GM23338 (cell line): ENCODE results near the gene IGFBP5. TPM values are rescaled to one million over a fixed set of nuclear protein-coding genes. Genes with fewer than 3 reads are reported as not detected.

ENCODE experiments used
- ATAC-seq: fragments of 200-7000 bp; cut with Tn5 transposase; 3 replicates; pipeline ENCODE4 v1.9.1; 2020
- DNase-seq: peaks from one replicate; pipeline ENCODE4 v3.0.0-alpha.2; 2015; ENCODE audit warnings: low spot score
- H2AFZ ChIP-seq: fragments of 200-600 bp; sonication (generic); 2 replicates; pipeline ENCODE4 v1.8.0; 2016; ENCODE audit warnings: antibody characterized with exemption, mild to moderate bottlenecking, moderate library complexity
- H3F3A ChIP-seq: fragments of 200-600 bp; sonication (generic); replicated peaks from 2 replicates; pipeline ENCODE4 v1.8.0; 2017; ENCODE audit warnings: antibody characterized with exemption, mixed run types, low read depth
- H3K27ac ChIP-seq: fragments of 200-600 bp; sonication (generic); 2 replicates; pipeline ENCODE4 v1.6.1; 2016; ENCODE audit warnings: low read depth
- H3K27me3 ChIP-seq: fragments of 200-600 bp; sonication (generic); 2 replicates; pipeline ENCODE4 v1.8.0; 2016; ENCODE audit warnings: mild to moderate bottlenecking, mixed run types, moderate library complexity; ENCODE audit not compliant: insufficient read depth
- H3K36me3 ChIP-seq: fragments of 200-600 bp; sonication (generic); 2 replicates; pipeline ENCODE4 v1.8.0; 2016; ENCODE audit warnings: mild to moderate bottlenecking; ENCODE audit not compliant: insufficient read depth
- H3K4me1 ChIP-seq: fragments of 200-600 bp; sonication (generic); 2 replicates; pipeline ENCODE4 v1.8.0; 2016; ENCODE audit warnings: mild to moderate bottlenecking, moderate library complexity; ENCODE audit not compliant: insufficient read depth
- H3K4me2 ChIP-seq: fragments of 200-600 bp; sonication (generic); 2 replicates; pipeline ENCODE4 v1.7.1; 2017; ENCODE audit warnings: mixed run types
- H3K4me3 ChIP-seq: fragments of 200-600 bp; sonication (generic); 2 replicates; pipeline ENCODE4 v1.6.1; 2016; ENCODE audit warnings: mixed run types
- H3K79me2 ChIP-seq: fragments of 200-600 bp; sonication (generic); replicated peaks from 2 replicates; pipeline ENCODE4 v1.8.0; 2017; ENCODE audit warnings: mild to moderate bottlenecking; ENCODE audit not compliant: insufficient read depth
- H3K9me2 ChIP-seq: fragments of 200-600 bp; sonication (generic); 2 replicates; pipeline ENCODE4 v1.8.0; 2017; ENCODE audit not compliant: insufficient read depth
- H4K20me1 ChIP-seq: fragments of 200-600 bp; sonication (generic); replicated peaks from 2 replicates; pipeline ENCODE4 v1.8.0; 2017; ENCODE audit warnings: mild to moderate bottlenecking; ENCODE audit not compliant: insufficient read depth
- H3K27ac Mint-ChIP-seq: 2 replicates; pipeline ENCODE4 v1.8.0; 2020; ENCODE audit warnings: inconsistent platforms, mild to moderate bottlenecking, moderate library complexity, mixed read lengths
- H3K27me3 Mint-ChIP-seq: 3 replicates; pipeline ENCODE4 v1.8.0; 2022; ENCODE audit warnings: low read depth, mild to moderate bottlenecking, moderate library complexity, mixed read lengths, inconsistent platforms; ENCODE audit not compliant: insufficient read depth, poor library complexity
- H3K36me3 Mint-ChIP-seq: 3 replicates; pipeline ENCODE4 v1.8.0; 2021; ENCODE audit warnings: low read depth, mild to moderate bottlenecking, inconsistent platforms, moderate library complexity, mixed read lengths
- H3K4me1 Mint-ChIP-seq: 3 replicates; pipeline ENCODE4 v1.8.0; 2020; ENCODE audit warnings: mild to moderate bottlenecking, inconsistent platforms, mixed read lengths
- H3K4me3 Mint-ChIP-seq: 3 replicates; pipeline ENCODE4 v1.8.0; 2021; ENCODE audit warnings: moderate library complexity, mild to moderate bottlenecking, inconsistent platforms, mixed read lengths
- H3K9me3 Mint-ChIP-seq: 3 replicates; pipeline ENCODE4 v1.8.0; 2020; ENCODE audit warnings: moderate library complexity, mild to moderate bottlenecking, inconsistent platforms, mixed read lengths
- EZH2phosphoT487 ChIP-seq: fragments of 200-600 bp; sonication (generic); IDR thresholded peaks from one replicate; pipeline ENCODE4 v1.8.1; 2018; ENCODE audit warnings: antibody characterized with exemption; ENCODE audit not compliant: unreplicated experiment
- JUNB ChIP-seq: IDR thresholded peaks from one replicate; pipeline ENCODE4 v1.6.1; 2016; ENCODE audit warnings: antibody characterized with exemption; ENCODE audit not compliant: unreplicated experiment
- NANOG ChIP-seq: IDR thresholded peaks from 2 replicates; pipeline ENCODE4 v1.6.1; 2016; ENCODE audit warnings: antibody characterized with exemption, borderline replicate concordance
- POLR2AphosphoS5 ChIP-seq: IDR thresholded peaks from 2 replicates; pipeline ENCODE4 v1.6.1; 2016; ENCODE audit warnings: antibody characterized with exemption, low read depth
- STAT1 ChIP-seq: IDR thresholded peaks from one replicate; pipeline ENCODE4 v1.6.1; 2016; ENCODE audit warnings: antibody characterized with exemption; ENCODE audit not compliant: unreplicated experiment
- ZNF114 ChIP-seq: fragments of 250-450 bp; sonication (Bioruptor Pico); IDR thresholded peaks from 2 replicates; pipeline ENCODE4 v1.5.0; 2020; ENCODE audit warnings: mild to moderate bottlenecking, moderate library complexity
- polyA plus RNA-seq: library from polyadenylated mRNA; unstranded; fragments of >200 nt; fragmentation: Nextera tagmentation; extraction: Ambion mirVana; gene quantifications from 2 replicates; pipeline ENCODE4 v1.2.1, GENCODE V29; 2016
- total RNA-seq: library from RNA; depleted of rRNA; stranded (reverse); fragments of >200 nt; shearing (Covaris generic); gene quantifications from 2 replicates; pipeline ENCODE4 v1.2.3, GENCODE V29; 2014
- TF ChIP-seq, protein P1 (sequence below): IDR thresholded peaks from one replicate; pipeline ENCODE4 v1.6.1; 2018; ENCODE audit warnings: antibody characterized with exemption; ENCODE audit not compliant: unreplicated experiment
- TF ChIP-seq, protein P2 (sequence below): IDR thresholded peaks from 2 replicates; pipeline ENCODE4 v1.6.1; 2016; ENCODE audit warnings: antibody characterized with exemption
- TF ChIP-seq, protein P3 (sequence below), 2 experiments: fragments of 200-600 bp in 1 of 2; sonication (generic) in 1 of 2; conservative IDR thresholded peaks; 2 replicates each; pipeline versions ENCODE4 v1.5.1 to v1.6.1; 2016 to 2017; ENCODE audit warnings: antibody characterized with exemption in 2 of 2, low read depth in 2 of 2, mild to moderate bottlenecking in 2 of 2, moderate library complexity in 1 of 2

Gene IGFBP5
- total and polyA plus RNA-seq, 2 experiments from 2014 or later = 0.70 to 2.5 TPM

DNA sequence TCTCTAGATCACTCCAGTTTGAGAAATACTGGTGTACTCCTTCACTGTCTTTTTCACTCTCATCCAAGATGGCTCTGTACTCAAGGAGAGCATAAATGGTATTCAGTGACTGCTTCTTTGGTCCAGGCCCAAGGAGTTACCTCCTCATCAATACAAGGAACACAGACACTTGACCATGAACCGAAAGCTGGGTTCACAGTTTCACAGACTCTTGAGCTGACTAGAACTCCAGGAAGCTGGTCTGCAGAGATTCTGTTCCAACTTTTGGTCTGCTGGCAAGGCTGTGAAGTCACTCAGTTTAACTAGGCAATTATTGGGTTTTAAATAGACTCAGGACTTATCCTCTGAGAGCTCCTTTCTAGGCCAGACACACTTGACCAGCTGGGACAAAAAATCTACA, 7.4 kb upstream of the IGFBP5 start:
- Histone ChIP-seq H3K27ac (no peak overlapping the region), H4K20me1 (no peaks in the 10 kb centered on the region), H3K79me2 (no peaks in the 10 kb centered on the region), H3K9me2 (peaks cover 6% of the 10 kb centered on the region; the same call in 1 of the 2 replicates), H3K4me3 (no peak overlapping the region), H2AFZ (no peak overlapping the region), H3K36me3 (no peaks in the 10 kb centered on the region), H3F3A (no peaks in the 10 kb centered on the region), H3K4me1 (no peaks in the 10 kb centered on the region), H3K4me2 (no peak overlapping the region), H3K27me3 (no peaks in the 10 kb centered on the region)
- H3K27me3 Mint-ChIP-seq = no peaks in the 10 kb centered on the region
- TF ChIP-seq EZH2phosphoT487 (no peak), STAT1 (no peak), JUNB (no peak), NANOG (no peak), ZNF114 (CRISPR knock-in tag) (no peak)
- TF ChIP-seq, protein P1, sequence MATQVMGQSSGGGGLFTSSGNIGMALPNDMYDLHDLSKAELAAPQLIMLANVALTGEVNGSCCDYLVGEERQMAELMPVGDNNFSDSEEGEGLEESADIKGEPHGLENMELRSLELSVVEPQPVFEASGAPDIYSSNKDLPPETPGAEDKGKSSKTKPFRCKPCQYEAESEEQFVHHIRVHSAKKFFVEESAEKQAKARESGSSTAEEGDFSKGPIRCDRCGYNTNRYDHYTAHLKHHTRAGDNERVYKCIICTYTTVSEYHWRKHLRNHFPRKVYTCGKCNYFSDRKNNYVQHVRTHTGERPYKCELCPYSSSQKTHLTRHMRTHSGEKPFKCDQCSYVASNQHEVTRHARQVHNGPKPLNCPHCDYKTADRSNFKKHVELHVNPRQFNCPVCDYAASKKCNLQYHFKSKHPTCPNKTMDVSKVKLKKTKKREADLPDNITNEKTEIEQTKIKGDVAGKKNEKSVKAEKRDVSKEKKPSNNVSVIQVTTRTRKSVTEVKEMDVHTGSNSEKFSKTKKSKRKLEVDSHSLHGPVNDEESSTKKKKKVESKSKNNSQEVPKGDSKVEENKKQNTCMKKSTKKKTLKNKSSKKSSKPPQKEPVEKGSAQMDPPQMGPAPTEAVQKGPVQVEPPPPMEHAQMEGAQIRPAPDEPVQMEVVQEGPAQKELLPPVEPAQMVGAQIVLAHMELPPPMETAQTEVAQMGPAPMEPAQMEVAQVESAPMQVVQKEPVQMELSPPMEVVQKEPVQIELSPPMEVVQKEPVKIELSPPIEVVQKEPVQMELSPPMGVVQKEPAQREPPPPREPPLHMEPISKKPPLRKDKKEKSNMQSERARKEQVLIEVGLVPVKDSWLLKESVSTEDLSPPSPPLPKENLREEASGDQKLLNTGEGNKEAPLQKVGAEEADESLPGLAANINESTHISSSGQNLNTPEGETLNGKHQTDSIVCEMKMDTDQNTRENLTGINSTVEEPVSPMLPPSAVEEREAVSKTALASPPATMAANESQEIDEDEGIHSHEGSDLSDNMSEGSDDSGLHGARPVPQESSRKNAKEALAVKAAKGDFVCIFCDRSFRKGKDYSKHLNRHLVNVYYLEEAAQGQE = no peak
- TF ChIP-seq, protein P2, sequence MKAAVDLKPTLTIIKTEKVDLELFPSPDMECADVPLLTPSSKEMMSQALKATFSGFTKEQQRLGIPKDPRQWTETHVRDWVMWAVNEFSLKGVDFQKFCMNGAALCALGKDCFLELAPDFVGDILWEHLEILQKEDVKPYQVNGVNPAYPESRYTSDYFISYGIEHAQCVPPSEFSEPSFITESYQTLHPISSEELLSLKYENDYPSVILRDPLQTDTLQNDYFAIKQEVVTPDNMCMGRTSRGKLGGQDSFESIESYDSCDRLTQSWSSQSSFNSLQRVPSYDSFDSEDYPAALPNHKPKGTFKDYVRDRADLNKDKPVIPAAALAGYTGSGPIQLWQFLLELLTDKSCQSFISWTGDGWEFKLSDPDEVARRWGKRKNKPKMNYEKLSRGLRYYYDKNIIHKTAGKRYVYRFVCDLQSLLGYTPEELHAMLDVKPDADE = no peak
- TF ChIP-seq, protein P3, sequence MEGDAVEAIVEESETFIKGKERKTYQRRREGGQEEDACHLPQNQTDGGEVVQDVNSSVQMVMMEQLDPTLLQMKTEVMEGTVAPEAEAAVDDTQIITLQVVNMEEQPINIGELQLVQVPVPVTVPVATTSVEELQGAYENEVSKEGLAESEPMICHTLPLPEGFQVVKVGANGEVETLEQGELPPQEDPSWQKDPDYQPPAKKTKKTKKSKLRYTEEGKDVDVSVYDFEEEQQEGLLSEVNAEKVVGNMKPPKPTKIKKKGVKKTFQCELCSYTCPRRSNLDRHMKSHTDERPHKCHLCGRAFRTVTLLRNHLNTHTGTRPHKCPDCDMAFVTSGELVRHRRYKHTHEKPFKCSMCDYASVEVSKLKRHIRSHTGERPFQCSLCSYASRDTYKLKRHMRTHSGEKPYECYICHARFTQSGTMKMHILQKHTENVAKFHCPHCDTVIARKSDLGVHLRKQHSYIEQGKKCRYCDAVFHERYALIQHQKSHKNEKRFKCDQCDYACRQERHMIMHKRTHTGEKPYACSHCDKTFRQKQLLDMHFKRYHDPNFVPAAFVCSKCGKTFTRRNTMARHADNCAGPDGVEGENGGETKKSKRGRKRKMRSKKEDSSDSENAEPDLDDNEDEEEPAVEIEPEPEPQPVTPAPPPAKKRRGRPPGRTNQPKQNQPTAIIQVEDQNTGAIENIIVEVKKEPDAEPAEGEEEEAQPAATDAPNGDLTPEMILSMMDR (conservative IDR thresholded peaks at IDR 0.05; ENCODE audit: low read depth in 2 of 2) = no peak
- no peak overlapping the region for H3K27ac Mint-ChIP-seq
- no peaks in the 10 kb centered on the region for H3K4me1 Mint-ChIP-seq
- ATAC-seq (no peak), DNase-seq (no peak)
- no peak overlapping the region for H3K4me3 Mint-ChIP-seq
- no peaks in the 10 kb centered on the region for H3K9me3 Mint-ChIP-seq
- no peaks in the 10 kb centered on the region for H3K36me3 Mint-ChIP-seq

DNA sequence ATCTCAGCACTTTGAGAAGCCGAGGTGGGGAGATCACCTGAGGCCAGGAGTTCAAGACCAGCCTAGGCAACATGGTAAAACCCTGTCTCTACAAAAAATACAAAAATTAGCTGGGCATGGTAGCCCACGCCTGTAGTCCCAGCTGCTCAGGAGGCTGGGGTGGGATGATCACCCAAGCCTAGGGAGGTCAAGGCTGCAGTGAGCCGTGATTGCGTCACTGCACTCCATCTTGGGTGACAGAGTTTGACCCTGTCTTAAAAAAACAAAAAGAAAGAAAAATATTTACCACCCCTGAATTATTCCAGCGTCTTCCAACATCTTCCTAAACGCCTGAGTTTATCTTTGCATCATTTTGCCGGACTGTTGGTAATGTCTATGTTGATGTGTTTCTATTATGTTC, 6.2 kb upstream of the IGFBP5 start:
- DNase-seq (no peak), ATAC-seq (no peak)
- Mint-ChIP-seq H3K4me1 (peaks cover 3% of the 10 kb centered on the region; the same call in 2 of the 3 replicates), H3K4me3 (no peak overlapping the region), H3K36me3 (no peaks in the 10 kb centered on the region), H3K9me3 (no peaks in the 10 kb centered on the region), H3K27ac (no peak overlapping the region), H3K27me3 (peaks cover under 1% of the 10 kb centered on the region)
- Histone ChIP-seq H3K27ac (no peak overlapping the region), H3F3A (no peaks in the 10 kb centered on the region), H3K4me2 (no peak overlapping the region), H3K27me3 (no peaks in the 10 kb centered on the region), H3K9me2 (peaks cover 2% of the 10 kb centered on the region; the same call in 1 of the 2 replicates), H4K20me1 (no peaks in the 10 kb centered on the region), H3K36me3 (no peaks in the 10 kb centered on the region), H3K4me1 (no peaks in the 10 kb centered on the region), H3K4me3 (no peak overlapping the region), H2AFZ (no peak overlapping the region), H3K79me2 (no peaks in the 10 kb centered on the region)
- TF ChIP-seq, protein P2 = no peak
- no peak for TF ChIP-seq ZNF114 (CRISPR knock-in tag)
- TF ChIP-seq STAT1 = no peak
- TF ChIP-seq POLR2AphosphoS5 = no peak
